ENCODE results near the gene GSG1.

DNA sequence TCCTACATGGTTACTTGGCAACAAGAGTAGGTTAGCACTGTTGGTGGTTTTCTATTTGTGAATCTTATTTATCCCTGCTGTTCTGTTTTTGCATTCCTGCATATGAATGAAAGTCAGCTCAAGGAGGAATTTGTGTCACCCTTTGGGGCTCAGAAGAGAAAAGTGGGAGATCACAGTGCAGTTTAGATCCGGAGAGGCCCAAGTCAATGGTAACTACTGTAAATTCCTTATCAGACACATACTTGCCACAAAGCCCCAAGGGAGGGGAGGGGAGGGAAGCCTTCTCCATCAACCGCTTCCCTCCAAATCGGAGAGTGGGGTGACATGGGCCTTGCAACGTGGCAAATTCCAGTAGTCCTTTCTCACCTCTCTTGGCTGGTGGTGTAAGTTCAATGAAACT lies 15.0 kb downstream of the GSG1 start:
- TF ChIP-seq, protein P1, sequence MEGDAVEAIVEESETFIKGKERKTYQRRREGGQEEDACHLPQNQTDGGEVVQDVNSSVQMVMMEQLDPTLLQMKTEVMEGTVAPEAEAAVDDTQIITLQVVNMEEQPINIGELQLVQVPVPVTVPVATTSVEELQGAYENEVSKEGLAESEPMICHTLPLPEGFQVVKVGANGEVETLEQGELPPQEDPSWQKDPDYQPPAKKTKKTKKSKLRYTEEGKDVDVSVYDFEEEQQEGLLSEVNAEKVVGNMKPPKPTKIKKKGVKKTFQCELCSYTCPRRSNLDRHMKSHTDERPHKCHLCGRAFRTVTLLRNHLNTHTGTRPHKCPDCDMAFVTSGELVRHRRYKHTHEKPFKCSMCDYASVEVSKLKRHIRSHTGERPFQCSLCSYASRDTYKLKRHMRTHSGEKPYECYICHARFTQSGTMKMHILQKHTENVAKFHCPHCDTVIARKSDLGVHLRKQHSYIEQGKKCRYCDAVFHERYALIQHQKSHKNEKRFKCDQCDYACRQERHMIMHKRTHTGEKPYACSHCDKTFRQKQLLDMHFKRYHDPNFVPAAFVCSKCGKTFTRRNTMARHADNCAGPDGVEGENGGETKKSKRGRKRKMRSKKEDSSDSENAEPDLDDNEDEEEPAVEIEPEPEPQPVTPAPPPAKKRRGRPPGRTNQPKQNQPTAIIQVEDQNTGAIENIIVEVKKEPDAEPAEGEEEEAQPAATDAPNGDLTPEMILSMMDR (IDR thresholded peaks at IDR 0.05; ENCODE audit: extremely low read depth in 1 of 2, insufficient read depth in 1 of 2, low read depth in 1 of 2, low read length in 2 of 2): no peak
- no peak for TF ChIP-seq FOS (IDR thresholded peaks at IDR 0.05; ENCODE audit: borderline replicate concordance, insufficient read depth, low read length)
- TF ChIP-seq, protein P2, sequence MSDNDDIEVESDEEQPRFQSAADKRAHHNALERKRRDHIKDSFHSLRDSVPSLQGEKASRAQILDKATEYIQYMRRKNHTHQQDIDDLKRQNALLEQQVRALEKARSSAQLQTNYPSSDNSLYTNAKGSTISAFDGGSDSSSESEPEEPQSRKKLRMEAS (IDR thresholded peaks at IDR 0.05; ENCODE audit: insufficient read depth, insufficient read length): no peak
- TF ChIP-seq POLR2AphosphoS5 (IDR thresholded peaks at IDR 0.05; ENCODE audit: insufficient read depth, low read depth, low read length): no peak
- TF ChIP-seq POLR2A (IDR thresholded peaks at IDR 0.05; ENCODE audit: low read depth, low read length): no peak
- no peak for TF ChIP-seq EZH2 (IDR thresholded peaks at IDR 0.05; ENCODE audit: borderline replicate concordance, low read depth, low read length, severe bottlenecking)
- no peak for TF ChIP-seq GATA2 (IDR thresholded peaks at IDR 0.05; ENCODE audit: insufficient read depth, insufficient read length, low read depth, low read length)
- TF ChIP-seq MYC (IDR thresholded peaks at IDR 0.05; ENCODE audit: low read depth, low read length): no peak

Data from endothelial cell of umbilical vein (primary cell).